Measurements from ENCODE around the gene DALRD3. TPM values are rescaled to one million over a fixed set of nuclear protein-coding genes. Genes with fewer than 3 reads are reported as not detected.
A peak's percentile ranks its signal among the peaks of the same experiment; 100 is the strongest.

The DALRD3 gene
- total RNA-seq, 2 donors from 2014 or later = 40.8 to 41.9 TPM

DNA sequence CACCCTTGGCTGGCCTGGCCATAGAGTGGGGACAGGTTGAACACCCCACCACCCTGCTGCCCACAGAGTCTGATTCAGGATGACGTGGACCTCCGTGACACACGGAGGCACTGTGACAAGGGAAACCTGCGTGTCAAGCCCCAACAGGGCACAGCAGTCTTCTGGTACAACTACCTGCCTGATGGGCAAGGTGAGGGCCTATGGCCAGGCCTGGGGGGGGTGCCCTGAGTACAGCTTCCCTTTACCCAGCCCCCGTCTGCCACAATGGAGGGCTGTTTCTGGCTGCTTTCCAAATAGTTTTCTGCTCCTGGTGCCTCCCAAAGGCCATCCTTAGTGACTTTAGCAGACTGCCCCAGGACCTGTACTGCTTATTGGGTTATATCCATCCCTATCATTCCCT, 12.4 kb downstream of the DALRD3 start:
- H3K4me3 ChIP-seq (ENCODE audit: low read length) = peak overlapping the region; percentile 87
- peaks cover 52% of the 10 kb centered on the region for H3K27me3 ChIP-seq (ENCODE audit: control insufficient read depth, insufficient read depth, low read length, poor library complexity, severe bottlenecking)
- no peaks in the 10 kb centered on the region for H3K9me3 ChIP-seq (ENCODE audit: control insufficient read depth, low read length)
- peaks cover 10% of the 10 kb centered on the region for H3K4me1 ChIP-seq (ENCODE audit: control insufficient read depth, insufficient read depth, low read length)
- TF ChIP-seq, protein P1, sequence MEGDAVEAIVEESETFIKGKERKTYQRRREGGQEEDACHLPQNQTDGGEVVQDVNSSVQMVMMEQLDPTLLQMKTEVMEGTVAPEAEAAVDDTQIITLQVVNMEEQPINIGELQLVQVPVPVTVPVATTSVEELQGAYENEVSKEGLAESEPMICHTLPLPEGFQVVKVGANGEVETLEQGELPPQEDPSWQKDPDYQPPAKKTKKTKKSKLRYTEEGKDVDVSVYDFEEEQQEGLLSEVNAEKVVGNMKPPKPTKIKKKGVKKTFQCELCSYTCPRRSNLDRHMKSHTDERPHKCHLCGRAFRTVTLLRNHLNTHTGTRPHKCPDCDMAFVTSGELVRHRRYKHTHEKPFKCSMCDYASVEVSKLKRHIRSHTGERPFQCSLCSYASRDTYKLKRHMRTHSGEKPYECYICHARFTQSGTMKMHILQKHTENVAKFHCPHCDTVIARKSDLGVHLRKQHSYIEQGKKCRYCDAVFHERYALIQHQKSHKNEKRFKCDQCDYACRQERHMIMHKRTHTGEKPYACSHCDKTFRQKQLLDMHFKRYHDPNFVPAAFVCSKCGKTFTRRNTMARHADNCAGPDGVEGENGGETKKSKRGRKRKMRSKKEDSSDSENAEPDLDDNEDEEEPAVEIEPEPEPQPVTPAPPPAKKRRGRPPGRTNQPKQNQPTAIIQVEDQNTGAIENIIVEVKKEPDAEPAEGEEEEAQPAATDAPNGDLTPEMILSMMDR (conservative IDR thresholded peaks at IDR 0.05) = no peak
- no peak overlapping the region for H3K27ac ChIP-seq (ENCODE audit: low read depth, low read length)
- Mint-ChIP-seq H3K4me1 (peaks cover 20% of the 10 kb centered on the region), H3K27ac (no peak overlapping the region), H3K27me3 (ENCODE audit: insufficient read depth) (peaks cover 55% of the 10 kb centered on the region), H3K4me3 (peak overlapping the region; percentile 97), H3K9me3 (no peaks in the 10 kb centered on the region), H3K36me3 (ENCODE audit: low read depth) (peaks cover 9% of the 10 kb centered on the region)
- no peak overlapping the region for H3K9ac ChIP-seq (ENCODE audit: extremely low read depth, low read length, poor library complexity, severe bottlenecking)
- H3K36me3 ChIP-seq (ENCODE audit: control insufficient read depth, insufficient read depth, low read length) = peaks cover 6% of the 10 kb centered on the region
- no peak for DNase-seq
- WGBS, 2 experiments (ENCODE audit: insufficient coverage in 1 of 2, insufficient read length in 1 of 2) = 85 to 96% methylated on average over 5 of the region's 5 CpGs

DNA sequence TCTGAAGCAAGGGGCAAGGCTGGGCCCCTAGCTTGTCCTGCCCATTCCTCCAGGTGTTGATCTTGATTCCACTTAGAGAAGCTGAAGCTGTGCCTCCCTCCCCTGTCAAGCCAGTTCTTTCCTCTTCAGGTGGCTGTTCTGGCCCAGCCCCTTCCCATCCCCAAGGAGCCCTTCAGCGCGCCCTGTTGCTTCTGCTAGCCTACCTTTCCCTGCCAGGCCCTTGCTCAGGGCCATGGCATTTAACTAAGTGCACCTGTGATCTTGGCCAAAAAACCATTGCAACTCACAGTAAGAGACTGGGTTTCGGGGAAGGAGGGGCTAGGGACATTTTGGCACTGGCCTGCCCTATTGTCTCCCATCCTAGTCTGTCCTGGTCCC, 13.1 kb downstream of the DALRD3 start:
- H3K9me3 ChIP-seq (ENCODE audit: control insufficient read depth, low read length) = no peaks in the 10 kb centered on the region
- H3K36me3 Mint-ChIP-seq (ENCODE audit: low read depth) = peaks cover 7% of the 10 kb centered on the region
- H3K4me3 ChIP-seq (ENCODE audit: low read length) = no peak overlapping the region
- H3K4me1 ChIP-seq (ENCODE audit: control insufficient read depth, insufficient read depth, low read length) = peaks cover 10% of the 10 kb centered on the region
- TF ChIP-seq, protein P1 (conservative IDR thresholded peaks at IDR 0.05) = no peak
- no peak overlapping the region for H3K9ac ChIP-seq (ENCODE audit: extremely low read depth, low read length, poor library complexity, severe bottlenecking)
- no peak overlapping the region for H3K27ac ChIP-seq (ENCODE audit: low read depth, low read length)
- no peak overlapping the region for H3K27ac Mint-ChIP-seq
- peaks cover 62% of the 10 kb centered on the region for H3K27me3 Mint-ChIP-seq (ENCODE audit: insufficient read depth)
- 95 to 100% methylated on average over 3 of the region's 3 CpGs for WGBS, 2 experiments (ENCODE audit: insufficient coverage in 1 of 2, insufficient read length in 1 of 2)
- DNase-seq = no peak
- H3K4me3 Mint-ChIP-seq = no peak overlapping the region
- H3K36me3 ChIP-seq (ENCODE audit: control insufficient read depth, insufficient read depth, low read length) = peaks cover 6% of the 10 kb centered on the region
- H3K9me3 Mint-ChIP-seq = no peaks in the 10 kb centered on the region
- H3K27me3 ChIP-seq (ENCODE audit: control insufficient read depth, insufficient read depth, low read length, poor library complexity, severe bottlenecking) = peaks cover 59% of the 10 kb centered on the region
- peaks cover 27% of the 10 kb centered on the region for H3K4me1 Mint-ChIP-seq

DNA sequence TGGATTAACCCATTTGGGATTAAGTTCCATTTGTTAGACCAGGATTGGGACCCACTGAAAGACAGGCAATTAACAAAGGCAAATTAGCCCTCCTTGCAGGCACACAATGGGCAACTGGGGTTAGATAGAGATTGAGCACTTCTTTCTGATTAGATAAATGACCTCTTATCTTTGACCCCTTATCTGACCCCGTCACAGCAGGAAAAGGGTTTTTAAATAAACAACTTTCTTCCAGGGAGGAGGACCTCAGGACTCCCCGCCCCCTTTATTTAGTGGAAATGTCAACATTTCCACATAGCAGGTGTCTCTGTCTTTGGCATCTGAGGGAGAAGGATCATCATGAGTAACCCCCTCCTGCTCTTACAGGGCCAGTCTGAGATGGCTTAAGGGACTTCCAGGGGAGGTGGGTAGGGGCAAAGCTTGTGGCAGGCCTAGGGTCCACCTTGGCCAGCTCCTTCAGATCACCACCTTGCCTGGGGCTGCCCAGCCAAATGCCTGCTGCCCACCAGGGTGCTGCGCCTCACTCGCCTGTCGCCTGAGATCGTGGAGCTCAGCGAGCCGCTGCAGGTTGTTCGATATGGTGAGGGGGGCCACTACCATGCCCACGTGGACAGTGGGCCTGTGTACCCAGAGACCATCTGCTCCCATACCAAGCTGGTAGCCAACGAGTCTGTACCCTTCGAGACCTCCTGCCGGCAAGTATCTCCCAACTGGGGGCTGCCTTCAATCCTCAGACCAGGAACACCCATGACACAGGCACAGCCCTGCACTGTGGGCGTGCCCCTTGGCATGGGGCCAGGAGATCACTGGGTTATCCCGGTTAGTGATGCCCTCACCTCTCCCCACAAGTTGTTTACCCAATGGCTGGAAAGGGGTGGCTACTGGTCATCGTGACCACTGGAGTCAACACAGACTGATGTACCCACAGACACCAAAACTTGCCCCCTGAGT, 13.8 kb downstream of the DALRD3 start:
- TF ChIP-seq, protein P1 (conservative IDR thresholded peaks at IDR 0.05) = no peak
- H3K36me3 Mint-ChIP-seq (ENCODE audit: low read depth) = peaks cover 7% of the 10 kb centered on the region
- Histone ChIP-seq H3K4me3 (ENCODE audit: low read length) (no peak overlapping the region), H3K9ac (ENCODE audit: extremely low read depth, low read length, poor library complexity, severe bottlenecking) (no peak overlapping the region), H3K9me3 (ENCODE audit: control insufficient read depth, low read length) (no peaks in the 10 kb centered on the region), H3K4me1 (ENCODE audit: control insufficient read depth, insufficient read depth, low read length) (peaks cover 14% of the 10 kb centered on the region), H3K27ac (ENCODE audit: low read depth, low read length) (no peak overlapping the region), H3K27me3 (ENCODE audit: control insufficient read depth, insufficient read depth, low read length, poor library complexity, severe bottlenecking) (peaks cover 66% of the 10 kb centered on the region), H3K36me3 (ENCODE audit: control insufficient read depth, insufficient read depth, low read length) (peaks cover 6% of the 10 kb centered on the region)
- DNase-seq = no peak
- H3K27ac Mint-ChIP-seq = no peak overlapping the region
- no peak overlapping the region for H3K4me3 Mint-ChIP-seq
- no peaks in the 10 kb centered on the region for H3K9me3 Mint-ChIP-seq
- H3K27me3 Mint-ChIP-seq (ENCODE audit: insufficient read depth) = peaks cover 63% of the 10 kb centered on the region
- whole genome bisulfite sequencing, 2 experiments (ENCODE audit: insufficient coverage in 1 of 2, insufficient read length in 1 of 2) = 91 to 100% methylated on average over 6 to 16 of the region's 16 CpGs
- peaks cover 33% of the 10 kb centered on the region for H3K4me1 Mint-ChIP-seq

Measured in endodermal cell (in vitro differentiated cells).